ENCODE data around the gene RAB30.

RAB30 gene

DNA sequence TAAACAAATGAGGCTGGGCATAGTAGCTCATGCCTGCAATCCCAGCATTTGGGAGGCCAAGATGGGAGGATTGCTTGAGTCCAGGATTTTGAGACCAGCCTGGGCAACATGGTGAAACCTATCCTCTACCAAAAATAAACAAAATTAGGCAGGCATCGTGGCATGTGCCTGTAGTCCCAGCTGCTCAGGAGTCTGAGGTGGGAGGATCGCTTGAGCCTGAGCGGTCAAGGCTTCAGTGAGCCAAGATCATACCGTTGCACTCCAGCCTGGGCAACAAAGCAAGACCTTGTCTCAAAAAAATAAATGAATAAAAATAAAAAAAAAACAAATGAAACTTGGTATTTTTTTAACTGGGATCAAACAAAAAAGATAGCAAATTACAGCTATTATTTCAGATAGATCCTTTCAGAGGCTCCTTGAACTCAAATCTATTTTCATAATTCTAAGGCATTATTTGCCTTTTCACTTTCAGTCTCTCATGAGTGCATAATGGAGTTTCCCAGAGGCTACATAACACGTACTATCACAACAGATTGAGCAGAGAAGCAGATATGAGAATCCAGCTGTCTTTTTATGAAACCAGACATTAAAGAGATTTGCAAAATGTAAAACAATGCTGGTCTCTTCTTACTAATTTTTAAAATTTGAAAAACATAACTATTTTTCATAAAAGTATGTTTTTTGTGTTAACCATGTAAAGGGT lies 147.0 kb downstream of the RAB30 start:
- peaks cover 20% of the 10 kb centered on the region for H3K4me1 ChIP-seq (ENCODE audit: control insufficient read depth, insufficient read depth, low read length, poor library complexity, severe bottlenecking)
- H3K27ac ChIP-seq (ENCODE audit: low read depth, low read length, severe bottlenecking): no peak overlapping the region
- WGBS, 2 experiments (ENCODE audit: insufficient coverage in 2 of 2): 100% methylated on average over 1 of the region's 5 CpGs
- no peaks in the 10 kb centered on the region for H3K9me3 ChIP-seq (ENCODE audit: control insufficient read depth, low read length)
- no peak overlapping the region for H3K4me3 ChIP-seq (ENCODE audit: extremely low read depth, insufficient read depth, low read length, poor library complexity, severe bottlenecking)
- peaks cover 18% of the 10 kb centered on the region for H3K36me3 ChIP-seq (ENCODE audit: control insufficient read depth, insufficient read depth, low read length)
